IMR-90 (cell line): Measurements from ENCODE around the gene HEY2.

Source experiments
- CEBPB ChIP-seq: IDR thresholded peaks from 2 replicates; pipeline ENCODE4 v1.6.1; 2012; ENCODE audit warnings: low read depth, low read length, improper control_type of control experiment
- CTCF ChIP-seq: conservative IDR thresholded peaks from 2 replicates; pipeline ENCODE4 v1.5.1; 2012; ENCODE audit warnings: mild to moderate bottlenecking, low read depth, low read length, improper control_type of control experiment
- ELK1 ChIP-seq: fragments of 150-350 bp; IDR thresholded peaks from 2 replicates; pipeline ENCODE4 v1.6.1; 2016; ENCODE audit warnings: low read depth, mild to moderate bottlenecking, low read length, moderate library complexity, borderline replicate concordance
- FOS ChIP-seq: fragments of 150-350 bp; IDR thresholded peaks from 2 replicates; pipeline ENCODE4 v1.6.1; 2016; ENCODE audit warnings: low read depth, low read length
- MXI1 ChIP-seq: IDR thresholded peaks from 2 replicates; pipeline ENCODE4 v1.6.1; 2012; ENCODE audit warnings: low read depth, mild to moderate bottlenecking, low read length, moderate library complexity, borderline replicate concordance
- RAD21 ChIP-seq: IDR thresholded peaks from 2 replicates; pipeline ENCODE4 v1.6.1; 2012; ENCODE audit warnings: low read length, improper control_type of control experiment
- RFX5 ChIP-seq: IDR thresholded peaks from 2 replicates; pipeline ENCODE4 v1.8.0; 2012; ENCODE audit warnings: low read depth, mild to moderate bottlenecking, low read length, moderate library complexity

GRCh38 chr6:125700581-125701353, 48.7 kb upstream of the HEY2 start:
- no peak for TF ChIP-seq CTCF
- no peak for TF ChIP-seq ELK1
- TF ChIP-seq FOS, result no peak
- no peak for TF ChIP-seq MXI1
- TF ChIP-seq CEBPB, result no peak
- no peak for TF ChIP-seq RAD21
- no peak for TF ChIP-seq RFX5
